Right renal pelvis (tissue), 4 donors: ENCODE data around the gene CDK14. TPM values are rescaled to one million over a fixed set of nuclear protein-coding genes. Genes with fewer than 3 reads are reported as not detected.
"Not testable (repeated sequence)": the region's sequence is repeated elsewhere in the genome, so short reads cannot be mapped to it uniquely, and the experiment has no call there.

Experiments
- DNase-seq, 4 donors: peaks; one replicate each; pipeline ENCODE4 v3.0.0-alpha.2; 2013; ENCODE audit warnings: low read depth in 4 of 4, low spot score in 3 of 4, missing footprints in 1 of 4
- polyA plus RNA-seq, 4 donors: library from polyadenylated mRNA; unstranded; fragments of 120-200 nt; gene quantifications; one replicate each; pipeline ENCODE4 v1.2.1, GENCODE V29; 2013; ENCODE audit not compliant: insufficient read length in 4 of 4

CDK14 gene
- polyA plus RNA-seq, 4 donors: 30.3 to 39.1 (median 37.5) TPM

GRCh38 chr7:90629297-90629918 is 33.3 kb downstream of the CDK14 start:
- DNase-seq: peak in 1 of 4 donors; percentile 27

GRCh38 chr7:90631502-90631901 is 35.4 kb downstream of the CDK14 start:
- no peak for DNase-seq

- DNase-seq: not testable (repeated sequence)
These were observed 43.6 kb downstream of the CDK14 start for GRCh38 chr7:90639683-90640082.

GRCh38 chr7:90642978-90643377 is 46.9 kb downstream of the CDK14 start:
- no peak for DNase-seq

GRCh38 chr7:90645784-90646183 is 49.7 kb downstream of the CDK14 start:
- peak in 2 of 4 donors; percentile 29 to 43 for DNase-seq

GRCh38 chr7:90648107-90648506 is 52.0 kb downstream of the CDK14 start:
- no peak for DNase-seq

- DNase-seq: no peak
These were observed 52.7 kb downstream of the CDK14 start for GRCh38 chr7:90648834-90649233.

GRCh38 chr7:90654718-90655427 is 58.8 kb downstream of the CDK14 start:
- no peak for DNase-seq

- no peak for DNase-seq
These were observed 59.4 kb downstream of the CDK14 start for GRCh38 chr7:90655566-90655965.

- no peak for DNase-seq
These were observed 61.4 kb downstream of the CDK14 start for GRCh38 chr7:90657481-90657880.

- no peak for DNase-seq
These were observed 64.0 kb downstream of the CDK14 start for GRCh38 chr7:90660100-90660499.

- DNase-seq: no peak
These were observed 64.7 kb downstream of the CDK14 start for GRCh38 chr7:90660819-90661218.

GRCh38 chr7:90661290-90662151 is 65.4 kb downstream of the CDK14 start:
- DNase-seq: no peak

GRCh38 chr7:90663176-90663575 is 67.1 kb downstream of the CDK14 start:
- DNase-seq: no peak

- DNase-seq: no peak
These were observed 70.1 kb downstream of the CDK14 start for GRCh38 chr7:90666186-90666585.

- no peak for DNase-seq
These were observed 72.9 kb downstream of the CDK14 start for GRCh38 chr7:90668992-90669391.

GRCh38 chr7:90669492-90669891 is 73.4 kb downstream of the CDK14 start:
- DNase-seq: no peak

- no peak for DNase-seq
These were observed 75.5 kb downstream of the CDK14 start for GRCh38 chr7:90671571-90671970.

- DNase-seq: no peak
These were observed 76.1 kb downstream of the CDK14 start for GRCh38 chr7:90672210-90672609.

- no peak for DNase-seq
These were observed 78.5 kb downstream of the CDK14 start for GRCh38 chr7:90674625-90675024.

- DNase-seq: no peak
These were observed 79.9 kb downstream of the CDK14 start for GRCh38 chr7:90675982-90676381.
